Right ventricle myocardium superior (tissue), 1 donor: ENCODE data around the gene TLE5. TPM values are rescaled to one million over a fixed set of nuclear protein-coding genes. Genes with fewer than 3 reads are reported as not detected.
"Not testable (repeated sequence)": the region's sequence is repeated elsewhere in the genome, so short reads cannot be mapped to it uniquely, and the experiment has no call there.

ENCODE experiments used
- ATAC-seq: fragments of 200-7000 bp; cut with Tn5 transposase; one replicate; pipeline ENCODE4 v1.9.1; 2020; ENCODE audit warnings: mild to moderate bottlenecking; ENCODE audit not compliant: poor library complexity
- DNase-seq: peaks from one replicate; pipeline ENCODE4 v3.0.0-alpha.2; 2020
- intact Hi-C: fragments of 100-400 bp; cut with DNase I; formaldehyde crosslinking; loops from one replicate; pipeline ENCODE4 v1.11.2; 2022
- total RNA-seq: library from RNA; stranded (reverse); fragmentation: NEBNext Ultra II Directional; extraction: Animal tissue kit (Norgen Biotek cat#: 25700); gene quantifications from one replicate; pipeline ENCODE4 v1.2.1, GENCODE V29; 2021
- donor health status: DM: no; HTN: yes; CAD: no; lungs with severe emphysema.

Gene TLE5
- total RNA-seq, 1 donor from 2014 or later, result 760 TPM

GRCh38 chr19:3098515-3099346 lies 36.4 kb upstream of the TLE5 start:
- intact Hi-C loops, result no loop called here
- peak; percentile 68 for ATAC-seq
- DNase-seq, result peak; percentile 90

GRCh38 chr19:3098141-3098514 lies 35.8 kb upstream of the TLE5 start:
- intact Hi-C loops, result no loop called here
- peak; percentile 70 for DNase-seq
- ATAC-seq, result peak; percentile 13

GRCh38 chr19:3097442-3097871 lies 35.2 kb upstream of the TLE5 start:
- ATAC-seq (no peak), DNase-seq (no peak)
- intact Hi-C loops, result no loop called here

- ATAC-seq (no peak), DNase-seq (no peak)
- intact Hi-C loops, result no loop called here
Measured at GRCh38 chr19:3096902-3097326, 34.6 kb upstream of the TLE5 start.

- no peak for ATAC-seq
- no peak for DNase-seq
- intact Hi-C loops, result no loop called here
Measured at GRCh38 chr19:3096267-3096901, 34.1 kb upstream of the TLE5 start.

GRCh38 chr19:3095441-3096191 lies 33.3 kb upstream of the TLE5 start:
- DNase-seq (no peak), ATAC-seq (no peak)
- intact Hi-C loops, result no loop called here

GRCh38 chr19:3094601-3095440 lies 32.5 kb upstream of the TLE5 start:
- ATAC-seq, result no peak
- intact Hi-C loops, result no loop called here
- no peak for DNase-seq

GRCh38 chr19:3089299-3089855 lies 27.1 kb upstream of the TLE5 start:
- intact Hi-C loops, DNase-seq, ATAC-seq: not testable (repeated sequence)

GRCh38 chr19:3087769-3088168 lies 25.5 kb upstream of the TLE5 start:
- DNase-seq (no peak), ATAC-seq (no peak)
- intact Hi-C loops, result no loop called here

- peak; percentile 43 for ATAC-seq
- intact Hi-C loops, result no loop called here
- no peak for DNase-seq
Measured at GRCh38 chr19:3084943-3085342, 22.6 kb upstream of the TLE5 start.

- ATAC-seq (no peak), DNase-seq (no peak)
- intact Hi-C loops, result no loop called here
Measured at GRCh38 chr19:3083964-3084363, 21.7 kb upstream of the TLE5 start.

GRCh38 chr19:3082331-3082730 lies 20.0 kb upstream of the TLE5 start:
- intact Hi-C loops, result no loop called here
- DNase-seq, result no peak
- no peak for ATAC-seq

GRCh38 chr19:3080286-3080685 lies 18.0 kb upstream of the TLE5 start:
- ATAC-seq (no peak), DNase-seq (no peak)
- intact Hi-C loops, result no loop called here

GRCh38 chr19:3079578-3079977 lies 17.3 kb upstream of the TLE5 start:
- DNase-seq, result no peak
- no peak for ATAC-seq
- intact Hi-C loops, result no loop called here

GRCh38 chr19:3075605-3076431 lies 13.5 kb upstream of the TLE5 start:
- ATAC-seq, result peak; percentile 75
- DNase-seq, result peak; percentile 70
- intact Hi-C loops, result no loop called here

- ATAC-seq (no peak), DNase-seq (no peak)
- intact Hi-C loops, result loop anchor here (5.0 kb wide), 1 partner anchor 33 kb away; no protein-coding TSS in a partner anchor
Measured at GRCh38 chr19:3073931-3074595, 11.8 kb upstream of the TLE5 start.

GRCh38 chr19:3073159-3073563 lies 10.9 kb upstream of the TLE5 start:
- ATAC-seq, result peak; percentile 82
- DNase-seq, result no peak
- intact Hi-C loops, result loop anchor here (5.0 kb wide), 1 partner anchor 34 kb away; no protein-coding TSS in a partner anchor
